Activated CD4-positive, alpha-beta T cell treated with anti-CD3 and anti-CD28 coated beads for 1 hour (primary cell): ENCODE measurements around the gene PTGR1.
A peak's percentile ranks its signal among the peaks of the same experiment; 100 is the strongest.

Experiments used
- DNase-seq: peaks from one replicate; pipeline ENCODE4 v3.0.0-alpha.2; 2020

PTGR1 gene

DNA sequence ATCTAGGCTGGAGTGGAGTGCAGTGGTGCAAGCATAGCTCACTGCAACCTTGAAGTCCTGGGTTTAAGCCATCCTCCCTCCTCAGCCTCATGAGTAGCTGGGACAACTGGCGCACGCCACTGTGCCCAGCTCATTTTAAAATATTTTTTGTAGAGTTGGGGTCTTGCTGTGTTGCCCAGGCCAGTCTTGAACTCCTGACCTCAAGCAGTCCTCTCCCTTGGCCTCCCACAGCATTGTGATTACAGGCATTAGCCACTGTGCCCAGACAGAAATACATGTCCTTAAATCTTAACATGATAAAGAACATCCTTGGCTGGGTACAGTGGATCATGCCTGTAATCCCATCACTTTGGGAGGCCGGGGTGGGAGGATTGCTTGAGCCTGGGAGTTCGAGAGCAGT is 67.7 kb downstream of the PTGR1 start:
- no peak for DNase-seq

DNA sequence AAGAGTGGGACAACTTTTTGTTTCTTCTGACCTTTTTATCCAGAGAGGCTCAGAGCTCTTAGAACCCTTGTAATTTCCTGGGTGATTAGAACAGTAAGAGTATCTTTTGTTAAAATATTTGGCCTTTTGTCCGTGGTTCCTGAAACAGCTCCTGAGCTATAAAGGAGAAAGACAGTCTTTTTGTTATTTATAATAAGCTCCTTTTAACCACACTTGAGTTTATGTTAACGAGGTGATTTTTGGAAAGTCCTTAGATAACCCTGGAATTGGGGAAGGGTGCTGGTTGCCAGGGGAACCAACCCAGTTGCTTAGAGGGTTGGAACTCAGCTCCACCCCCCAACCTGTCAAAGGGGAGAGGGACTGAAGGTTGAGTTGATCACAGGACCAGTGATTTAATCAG is 69.7 kb downstream of the PTGR1 start:
- no peak for DNase-seq

DNA sequence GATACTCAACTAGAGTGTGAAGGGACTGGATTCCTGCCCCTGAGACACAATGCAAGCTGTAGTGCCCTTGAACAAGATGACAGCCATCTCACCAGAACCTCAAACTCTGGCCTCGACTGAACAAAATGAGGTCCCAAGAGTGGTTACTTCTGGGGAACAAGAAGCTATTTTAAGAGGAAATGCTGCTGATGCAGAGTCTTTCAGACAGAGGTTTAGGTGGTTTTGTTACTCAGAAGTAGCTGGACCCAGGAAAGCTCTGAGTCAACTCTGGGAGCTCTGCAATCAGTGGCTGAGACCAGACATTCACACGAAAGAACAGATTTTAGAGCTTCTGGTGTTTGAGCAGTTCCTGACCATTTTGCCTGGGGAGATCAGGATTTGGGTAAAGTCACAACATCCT is 72.1 kb downstream of the PTGR1 start:
- DNase-seq, result no peak

DNA sequence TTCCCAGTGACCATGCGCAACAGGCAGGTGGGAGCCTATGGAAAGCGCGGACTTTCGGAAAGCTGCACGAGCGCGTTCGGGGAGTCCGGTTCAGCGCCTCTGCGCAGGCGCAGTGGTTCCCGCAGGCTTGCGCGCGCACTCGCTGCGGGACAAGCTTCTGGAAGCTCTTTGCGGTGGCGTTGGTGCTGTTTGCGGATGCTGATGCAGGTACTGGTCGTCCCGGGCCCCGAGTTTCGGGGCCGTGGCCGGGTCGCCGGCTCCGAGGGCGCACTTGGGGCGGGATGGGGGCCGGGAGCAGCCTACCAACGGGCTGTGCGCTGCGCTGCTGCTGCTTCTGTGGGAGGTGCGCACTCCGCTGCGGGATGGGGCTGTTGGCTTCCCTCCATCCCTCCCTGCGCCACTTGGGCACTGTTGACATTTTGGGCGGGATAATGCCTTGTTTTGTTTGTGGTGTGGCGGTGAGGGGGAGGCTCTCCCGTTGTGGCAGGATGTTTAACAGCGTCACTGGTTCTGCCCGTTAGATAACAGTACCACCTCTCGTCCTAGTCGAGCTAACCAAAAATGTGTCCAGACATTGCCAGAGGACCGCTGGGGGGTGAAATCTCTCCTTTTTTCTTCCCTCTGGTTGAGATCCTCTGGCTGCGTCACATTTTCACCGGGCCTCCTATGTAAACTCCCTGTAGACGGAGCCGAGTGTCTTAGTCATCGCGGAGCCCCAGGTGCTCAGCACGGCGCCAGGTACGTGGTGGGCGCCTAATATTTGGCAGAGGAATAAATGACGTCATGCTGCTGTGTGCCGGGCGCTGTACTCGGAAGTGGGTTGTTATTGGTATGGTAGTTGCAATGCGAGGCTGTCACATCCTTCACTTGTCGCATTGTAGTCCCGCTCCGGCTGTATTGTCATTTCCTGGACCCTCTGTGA is 74.1 kb downstream of the PTGR1 start, which contains the start of gene ZNF483:
Gene ZNF483 (plus strand): TSS at position 124 of the 922 bp plus-strand sequence. CDS start 2,217 bp downstream, outside the sequence.
- DNase-seq, result peak; percentile 66

DNA sequence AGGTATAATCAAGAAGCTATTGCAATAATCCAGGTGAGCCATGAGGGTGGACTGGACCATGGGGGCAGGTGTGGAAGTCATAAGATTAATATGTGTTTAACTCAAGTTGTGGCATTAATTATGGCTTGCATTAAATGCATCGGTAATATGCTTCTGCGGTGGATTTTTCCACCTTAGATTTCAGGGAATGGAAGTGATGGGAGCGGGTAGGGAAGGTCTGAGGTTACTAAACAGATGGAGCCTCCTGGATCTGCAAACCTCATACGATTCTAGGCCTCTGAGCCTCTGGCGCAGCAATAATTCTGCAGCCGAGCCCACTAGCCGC is 74.8 kb downstream of the PTGR1 start:
- no peak for DNase-seq

DNA sequence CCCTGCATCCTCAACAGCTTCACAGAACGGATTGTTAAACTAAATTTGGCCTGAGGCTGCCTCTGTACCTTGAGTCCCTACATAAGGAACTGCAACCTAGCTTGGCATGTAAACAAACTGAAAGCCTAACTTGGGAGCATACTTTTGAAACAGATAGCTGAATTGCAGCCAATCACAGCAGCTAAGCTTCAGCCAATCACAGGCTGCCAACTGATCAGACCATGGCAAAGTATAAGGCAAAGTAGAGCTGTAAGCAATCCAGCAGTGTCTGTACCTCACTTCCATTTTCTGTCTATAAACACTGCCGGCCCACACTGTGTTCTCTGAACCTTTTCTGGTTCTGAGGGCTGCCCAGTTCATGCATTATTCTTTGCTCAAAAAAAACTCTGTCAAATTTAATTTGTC is 83.4 kb downstream of the PTGR1 start:
- DNase-seq, result no peak

DNA sequence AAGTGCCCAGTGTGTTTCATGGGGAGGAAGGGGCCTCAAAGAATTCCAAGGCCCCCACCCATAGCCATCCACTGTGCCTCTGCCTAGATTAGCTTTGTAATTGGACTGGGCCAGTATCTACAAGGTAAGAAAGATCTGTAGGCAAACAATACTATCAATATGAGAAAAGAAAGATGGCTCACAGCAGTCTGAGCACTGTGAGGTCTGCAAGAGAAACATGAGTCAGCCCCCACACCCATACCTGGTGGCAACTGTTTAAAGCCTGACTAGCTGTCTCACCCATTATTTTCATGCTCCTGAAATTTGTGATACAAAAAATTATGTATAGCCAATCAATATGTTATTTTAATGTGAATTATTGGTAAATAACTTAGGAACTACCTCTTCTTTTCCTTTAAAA is 84.5 kb downstream of the PTGR1 start:
- no peak for DNase-seq
